ENCODE results near the gene SLC29A1. TPM values are rescaled to one million over a fixed set of nuclear protein-coding genes. Genes with fewer than 3 reads are reported as not detected.
A peak's percentile ranks its signal among the peaks of the same experiment; 100 is the strongest.

Gene SLC29A1
- total and polyA plus RNA-seq, 7 donors, result 4.2 to 195 (median 147) TPM

- DNase-seq, result no peak
- Histone ChIP-seq H3K27ac (peak overlapping the region; percentile 94 to 98 (median 97)), H3K27me3 (no peaks in the 10 kb centered on the region), H3K4me3 (no peak overlapping the region), H3K9me3 (no peaks in the 10 kb centered on the region), H3K4me1 (peaks cover 0 to 94% (median 86%) of the 10 kb centered on the region in 4 donors), H3K36me3 (no peaks in the 10 kb centered on the region)
- intact Hi-C loops (cut with DNase I), result loop anchor here (1.0 to 5.0 kb wide), 3 partner anchors 13 to 449 kb away; partner anchors contain the start of genes MRPL14, TMEM63B and VEGFA
- TF ChIP-seq CTCF (IDR thresholded peaks at IDR 0.05) (no peak), POLR2A (IDR thresholded peaks at IDR 0.05) (no peak), EP300 (IDR thresholded peaks at IDR 0.05) (no peak), POLR2AphosphoS5 (IDR thresholded peaks at IDR 0.05) (no peak)
- 90 to 93% methylated on average over 4 of the region's 4 CpGs for WGBS, 2 donors
Observed at GRCh38 chr6:44220913-44221290, 2.5 kb upstream of the SLC29A1 start.

DNA sequence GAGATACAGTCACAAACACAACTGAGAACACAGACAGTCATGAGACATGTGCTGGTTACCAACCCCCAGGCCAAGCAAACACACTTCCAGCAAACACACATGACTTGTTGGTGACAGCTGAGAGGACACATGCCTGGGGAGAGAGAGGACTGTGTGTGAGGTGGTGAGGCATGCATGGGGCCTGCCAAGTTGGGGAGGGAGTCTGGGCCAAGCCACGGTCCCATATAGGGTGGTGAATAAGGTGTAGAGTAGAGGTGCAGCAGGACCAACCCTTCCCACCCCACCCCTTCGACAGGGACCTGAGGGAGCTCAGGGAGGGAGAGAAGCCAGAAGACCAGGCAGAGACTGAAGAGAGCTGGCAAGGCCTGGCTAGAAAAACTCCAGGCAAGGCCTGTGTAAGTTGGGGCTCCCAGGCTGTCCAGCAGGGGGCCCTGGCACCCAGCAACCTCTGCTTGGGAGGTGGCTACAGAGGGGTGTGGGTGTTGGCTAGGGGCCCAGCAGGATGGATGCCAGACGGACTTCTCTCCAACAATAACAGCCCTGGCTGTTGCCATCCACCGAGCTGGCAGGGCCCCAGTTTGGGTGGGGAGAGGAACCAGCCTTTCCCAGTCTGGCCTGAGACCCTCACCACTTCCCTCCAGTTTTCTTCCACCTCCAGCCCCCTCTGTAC lies 2.0 kb upstream of the SLC29A1 start:
- Histone ChIP-seq H3K9me3 (no peaks in the 10 kb centered on the region), H3K4me3 (peak overlapping the region; percentile 63 to 78 (median 68)), H3K27me3 (no peaks in the 10 kb centered on the region), H3K27ac (peak overlapping the region; percentile 94 to 98 (median 97)), H3K4me1 (peaks cover 0 to 94% (median 89%) of the 10 kb centered on the region in 4 donors), H3K36me3 (no peaks in the 10 kb centered on the region)
- TF ChIP-seq CTCF (IDR thresholded peaks at IDR 0.05) (peak; percentile 84 to 93 (median 90)), POLR2AphosphoS5 (IDR thresholded peaks at IDR 0.05) (peak; percentile 68 to 94 (median 74)), POLR2A (IDR thresholded peaks at IDR 0.05) (no peak), EP300 (IDR thresholded peaks at IDR 0.05) (peak in 2 of 4 donors; percentile 28 to 67)
- WGBS, 2 donors, result 4 to 13% methylated on average over 4 of the region's 4 CpGs
- intact Hi-C loops (cut with DNase I), result loop anchor here (1.0 to 5.0 kb wide), 3 partner anchors 13 to 449 kb away; partner anchors contain the start of genes MRPL14, TMEM63B and VEGFA
- DNase-seq, result peak; percentile 98

- H3K27me3 ChIP-seq, result no peaks in the 10 kb centered on the region
- no peak for TF ChIP-seq POLR2A (IDR thresholded peaks at IDR 0.05)
- TF ChIP-seq CTCF (IDR thresholded peaks at IDR 0.05), result no peak
- no peak for TF ChIP-seq EP300 (IDR thresholded peaks at IDR 0.05)
- no peak for TF ChIP-seq POLR2AphosphoS5 (IDR thresholded peaks at IDR 0.05)
- H3K9me3 ChIP-seq, result no peaks in the 10 kb centered on the region
- intact Hi-C loops (cut with DNase I), result loop anchor here (1.0 to 5.0 kb wide), 3 partner anchors 12 to 450 kb away; partner anchors contain the start of genes MRPL14, TMEM63B and VEGFA
- peaks cover 0 to 94% (median 89%) of the 10 kb centered on the region in 4 donors for H3K4me1 ChIP-seq
- 30 to 75% methylated on average over 2 of the region's 2 CpGs for WGBS, 2 donors
- peak overlapping the region; percentile 94 to 98 (median 97) for H3K27ac ChIP-seq
- DNase-seq, result no peak
- no peaks in the 10 kb centered on the region for H3K36me3 ChIP-seq
- H3K4me3 ChIP-seq, result peak overlapping the region; percentile 63 to 78 (median 68)
Observed at GRCh38 chr6:44221961-44222335, 1.4 kb upstream of the SLC29A1 start.

- DNase-seq, result peak; percentile 73
- no peaks in the 10 kb centered on the region for H3K9me3 ChIP-seq
- H3K4me3 ChIP-seq, result peak overlapping the region; percentile 63 to 78 (median 68)
- intact Hi-C loops (cut with DNase I), result loop anchor here (5.0 kb wide), 2 partner anchors 95 to 450 kb away; partner anchors contain the start of genes MRPL14, TMEM63B and VEGFA
- WGBS, 2 donors, result 17 to 28% methylated on average over 26 of the region's 26 CpGs
- TF ChIP-seq CTCF (IDR thresholded peaks at IDR 0.05), result no peak
- no peak for TF ChIP-seq POLR2AphosphoS5 (IDR thresholded peaks at IDR 0.05)
- no peak for TF ChIP-seq EP300 (IDR thresholded peaks at IDR 0.05)
- no peak for TF ChIP-seq POLR2A (IDR thresholded peaks at IDR 0.05)
- peak overlapping the region; percentile 94 to 98 (median 97) for H3K27ac ChIP-seq
- H3K27me3 ChIP-seq, result no peaks in the 10 kb centered on the region
- no peaks in the 10 kb centered on the region for H3K36me3 ChIP-seq
- peaks cover 0 to 94% (median 89%) of the 10 kb centered on the region in 4 donors for H3K4me1 ChIP-seq
Observed at GRCh38 chr6:44222486-44223318, 693 bp upstream of the SLC29A1 start.
